GM20431 (cell line): ENCODE data around the gene EGLN2.
"Not testable (repeated sequence)": the region's sequence is repeated elsewhere in the genome, so short reads cannot be mapped to it uniquely, and the experiment has no call there.

Source experiments
- in situ Hi-C: fragments of 300-500 bp; cut with MseI, MboI; formaldehyde crosslinking; loops from one replicate; pipeline ENCODE4 v1.15.0; 2020; ENCODE audit warnings: low sequenced_read_pairs; ENCODE audit not compliant: unreplicated experiment

Gene EGLN2

GRCh38 chr19:40833728-40834533 is 34.9 kb downstream of the EGLN2 start:
- in situ Hi-C loops = not testable (repeated sequence)

- in situ Hi-C loops = no loop called here
Observed at GRCh38 chr19:40836754-40837429, 37.9 kb downstream of the EGLN2 start.

DNA sequence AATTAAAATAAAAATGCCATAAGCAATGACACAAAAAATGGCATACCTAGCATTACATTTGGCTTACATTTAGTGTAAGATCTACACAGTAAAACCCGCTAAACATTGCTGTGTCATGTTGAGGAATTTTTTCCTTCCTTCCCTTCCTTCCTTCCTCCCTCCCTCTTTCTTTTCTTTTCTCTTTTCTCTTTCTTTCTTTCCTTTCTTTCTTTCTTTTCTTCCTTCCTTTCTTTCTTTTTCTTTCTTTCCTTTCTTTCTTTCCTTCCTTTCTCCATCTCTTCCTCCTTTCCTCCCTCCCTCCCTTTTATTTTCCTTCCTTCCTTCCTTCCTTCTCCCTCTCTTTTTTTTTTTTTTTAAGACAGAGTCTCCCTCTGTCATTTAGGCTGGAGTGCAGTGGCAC is 39.5 kb downstream of the EGLN2 start:
- in situ Hi-C loops = not testable (repeated sequence)

DNA sequence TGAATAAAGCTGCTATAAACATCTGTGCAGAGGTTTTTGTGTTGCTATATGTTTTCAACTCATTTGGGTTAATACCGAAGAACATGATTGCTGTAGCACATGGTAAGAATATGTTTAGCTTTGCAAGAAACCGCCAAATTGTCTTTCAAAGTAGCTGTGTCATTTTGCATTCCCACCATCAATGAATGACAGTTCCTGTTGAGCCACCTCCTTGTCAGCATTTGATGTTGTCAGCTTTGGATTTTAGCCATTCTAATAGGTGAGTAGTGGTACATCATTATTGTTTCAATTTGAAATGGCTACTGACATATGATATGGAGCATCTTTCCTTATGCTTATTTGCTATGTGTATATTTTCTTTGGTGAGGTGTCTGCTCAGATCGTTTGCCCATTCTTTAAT is 43.0 kb downstream of the EGLN2 start:
- in situ Hi-C loops = not testable (repeated sequence)

- in situ Hi-C loops = not testable (repeated sequence)
Observed at GRCh38 chr19:40842997-40843652, 44.1 kb downstream of the EGLN2 start.

DNA sequence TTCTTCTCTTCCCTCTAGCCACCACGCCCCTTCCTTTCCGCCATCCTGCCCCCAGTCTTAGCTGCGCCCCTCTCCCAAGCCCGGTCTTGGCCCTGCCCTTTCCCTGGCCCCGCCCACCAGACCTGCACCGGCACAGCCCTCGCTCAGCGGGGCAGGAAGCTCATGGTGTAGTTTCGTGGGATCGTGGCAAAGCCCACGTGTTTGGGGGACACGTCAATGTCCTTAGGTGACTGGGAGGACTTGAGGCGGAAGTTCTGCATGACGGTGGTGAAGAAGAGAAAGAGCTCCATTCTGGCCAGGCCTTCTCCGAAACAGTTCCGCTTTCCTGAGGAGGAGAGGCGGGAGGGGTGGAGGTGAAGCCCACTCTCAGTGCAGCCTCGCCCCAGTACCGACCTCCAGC is 44.7 kb downstream of the EGLN2 start:
- in situ Hi-C loops = not testable (repeated sequence)

- in situ Hi-C loops = not testable (repeated sequence)
Observed at GRCh38 chr19:40846722-40847121, 47.7 kb downstream of the EGLN2 start.

DNA sequence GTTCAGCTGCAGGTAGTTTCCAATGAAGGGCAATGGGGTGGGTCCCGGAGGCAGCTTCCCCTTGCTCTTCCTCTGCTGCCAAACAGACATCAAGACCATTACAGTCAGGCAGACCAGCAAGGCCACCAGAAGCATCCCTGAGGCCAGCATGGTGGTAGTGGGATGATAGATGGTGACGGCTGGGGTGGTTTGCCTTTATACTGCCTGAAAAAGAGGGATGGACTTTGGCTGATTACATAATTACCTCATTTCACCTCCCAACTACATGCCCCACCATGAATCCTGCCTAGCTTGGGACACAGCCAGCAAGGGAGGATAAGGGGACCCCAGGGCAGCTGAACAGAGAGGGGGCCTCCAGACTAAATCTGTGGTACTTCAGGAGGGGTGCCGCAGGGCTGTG is 51.3 kb downstream of the EGLN2 start, which contains the start of gene CYP2A6:
TSS of gene CYP2A6 (minus strand) at position 171 of the 400 bp plus-strand sequence. CDS start at position 150, 21 bp downstream.
- in situ Hi-C loops = not testable (repeated sequence)

DNA sequence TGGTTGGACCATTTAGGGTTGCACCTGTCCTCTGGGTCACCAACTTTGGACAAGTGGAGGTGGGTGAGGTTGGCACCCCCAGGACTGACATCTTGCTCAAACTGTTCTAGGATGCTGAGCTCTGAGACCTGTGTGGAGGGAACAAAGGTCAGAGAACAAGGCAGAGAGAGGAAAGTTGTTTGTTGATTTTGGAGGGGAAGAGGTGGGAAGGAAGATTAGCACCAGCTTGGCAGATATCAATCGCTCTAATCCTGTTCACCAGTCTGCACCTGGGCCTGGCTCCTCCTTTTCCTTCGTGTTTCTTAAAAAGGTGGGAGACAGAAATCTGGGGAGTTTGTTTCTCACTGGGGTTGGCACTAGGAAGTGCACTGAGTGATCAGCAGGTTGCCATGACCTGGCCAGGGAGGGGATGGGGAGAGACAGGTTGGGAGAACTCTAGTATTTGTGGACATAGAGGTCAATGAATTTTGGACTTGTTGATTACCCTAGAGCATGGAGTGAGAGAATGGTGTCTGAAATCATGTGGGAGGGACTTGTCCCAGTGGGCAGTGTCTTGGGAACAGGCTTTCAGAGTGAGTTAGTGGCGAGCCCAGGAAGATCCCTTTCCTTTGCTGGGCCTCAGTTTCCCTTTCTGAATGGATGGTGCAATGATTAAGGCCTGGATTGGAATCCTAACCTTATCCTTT is 53.6 kb downstream of the EGLN2 start:
- in situ Hi-C loops = not testable (repeated sequence)
